ENCODE results near the gene TXNRD2. TPM values are rescaled to one million over a fixed set of nuclear protein-coding genes. Genes with fewer than 3 reads are reported as not detected.

The TXNRD2 gene
- total RNA-seq, 2 donors from 2014 or later, result 7.3 to 13.6 TPM

- no peak overlapping the region for H3K27ac ChIP-seq (ENCODE audit: low read depth, low read length)
- peaks cover 2% of the 10 kb centered on the region for H3K36me3 ChIP-seq (ENCODE audit: control insufficient read depth, insufficient read depth, low read length)
- WGBS, 2 experiments (ENCODE audit: insufficient coverage in 1 of 2, insufficient read length in 1 of 2), result 51 to 70% methylated on average over 6 to 22 of the region's 22 CpGs
- Mint-ChIP-seq H3K36me3 (ENCODE audit: low read depth) (no peaks in the 10 kb centered on the region), H3K4me3 (no peak overlapping the region), H3K27me3 (ENCODE audit: insufficient read depth) (peaks cover 2% of the 10 kb centered on the region), H3K9me3 (no peaks in the 10 kb centered on the region), H3K4me1 (peaks cover 15% of the 10 kb centered on the region), H3K27ac (peak overlapping the region; percentile 85)
- H3K4me1 ChIP-seq (ENCODE audit: control insufficient read depth, insufficient read depth, low read length), result peaks cover 5% of the 10 kb centered on the region
- peak; percentile 97 for DNase-seq
- no peak overlapping the region for H3K9ac ChIP-seq (ENCODE audit: extremely low read depth, low read length, poor library complexity, severe bottlenecking)
- no peak overlapping the region for H3K4me3 ChIP-seq (ENCODE audit: low read length)
- H3K9me3 ChIP-seq (ENCODE audit: control insufficient read depth, low read length), result no peaks in the 10 kb centered on the region
- no peaks in the 10 kb centered on the region for H3K27me3 ChIP-seq (ENCODE audit: control insufficient read depth, insufficient read depth, low read length, poor library complexity, severe bottlenecking)
- TF ChIP-seq CTCF (conservative IDR thresholded peaks at IDR 0.05), result peak; percentile 86
Observed at GRCh38 chr22:19962246-19962908, 20.8 kb upstream of the TXNRD2 start.

- Histone ChIP-seq H3K27ac (ENCODE audit: low read depth, low read length) (no peak overlapping the region), H3K27me3 (ENCODE audit: control insufficient read depth, insufficient read depth, low read length, poor library complexity, severe bottlenecking) (no peaks in the 10 kb centered on the region), H3K36me3 (ENCODE audit: control insufficient read depth, insufficient read depth, low read length) (no peaks in the 10 kb centered on the region), H3K9ac (ENCODE audit: extremely low read depth, low read length, poor library complexity, severe bottlenecking) (no peak overlapping the region), H3K9me3 (ENCODE audit: control insufficient read depth, low read length) (no peaks in the 10 kb centered on the region), H3K4me3 (ENCODE audit: low read length) (no peak overlapping the region), H3K4me1 (ENCODE audit: control insufficient read depth, insufficient read depth, low read length) (peaks cover 5% of the 10 kb centered on the region)
- Mint-ChIP-seq H3K27ac (no peak overlapping the region), H3K4me3 (no peak overlapping the region), H3K4me1 (peaks cover 15% of the 10 kb centered on the region), H3K36me3 (ENCODE audit: low read depth) (no peaks in the 10 kb centered on the region), H3K27me3 (ENCODE audit: insufficient read depth) (peaks cover 2% of the 10 kb centered on the region), H3K9me3 (no peaks in the 10 kb centered on the region)
- DNase-seq, result no peak
- TF ChIP-seq CTCF (conservative IDR thresholded peaks at IDR 0.05), result no peak
- WGBS, 2 experiments (ENCODE audit: insufficient coverage in 1 of 2, insufficient read length in 1 of 2), result 92 to 100% methylated on average over 4 to 8 of the region's 8 CpGs
Observed at GRCh38 chr22:19961868-19962245, 20.2 kb upstream of the TXNRD2 start.

- no peak overlapping the region for H3K4me3 Mint-ChIP-seq
- Histone ChIP-seq H3K27ac (ENCODE audit: low read depth, low read length) (no peak overlapping the region), H3K4me3 (ENCODE audit: low read length) (no peak overlapping the region), H3K9ac (ENCODE audit: extremely low read depth, low read length, poor library complexity, severe bottlenecking) (no peak overlapping the region), H3K27me3 (ENCODE audit: control insufficient read depth, insufficient read depth, low read length, poor library complexity, severe bottlenecking) (no peaks in the 10 kb centered on the region), H3K36me3 (ENCODE audit: control insufficient read depth, insufficient read depth, low read length) (no peaks in the 10 kb centered on the region), H3K9me3 (ENCODE audit: control insufficient read depth, low read length) (no peaks in the 10 kb centered on the region), H3K4me1 (ENCODE audit: control insufficient read depth, insufficient read depth, low read length) (peaks cover 5% of the 10 kb centered on the region)
- no peak overlapping the region for H3K27ac Mint-ChIP-seq
- no peaks in the 10 kb centered on the region for H3K9me3 Mint-ChIP-seq
- H3K4me1 Mint-ChIP-seq, result peaks cover 15% of the 10 kb centered on the region
- 93 to 100% methylated on average over 8 to 9 of the region's 9 CpGs for WGBS, 2 experiments (ENCODE audit: insufficient coverage in 1 of 2, insufficient read length in 1 of 2)
- H3K27me3 Mint-ChIP-seq (ENCODE audit: insufficient read depth), result peaks cover 2% of the 10 kb centered on the region
- no peak for TF ChIP-seq CTCF (conservative IDR thresholded peaks at IDR 0.05)
- no peaks in the 10 kb centered on the region for H3K36me3 Mint-ChIP-seq (ENCODE audit: low read depth)
- DNase-seq, result no peak
Observed at GRCh38 chr22:19961201-19961580, 19.6 kb upstream of the TXNRD2 start.
